ENCODE data around the gene HLA-DMB.

DNA sequence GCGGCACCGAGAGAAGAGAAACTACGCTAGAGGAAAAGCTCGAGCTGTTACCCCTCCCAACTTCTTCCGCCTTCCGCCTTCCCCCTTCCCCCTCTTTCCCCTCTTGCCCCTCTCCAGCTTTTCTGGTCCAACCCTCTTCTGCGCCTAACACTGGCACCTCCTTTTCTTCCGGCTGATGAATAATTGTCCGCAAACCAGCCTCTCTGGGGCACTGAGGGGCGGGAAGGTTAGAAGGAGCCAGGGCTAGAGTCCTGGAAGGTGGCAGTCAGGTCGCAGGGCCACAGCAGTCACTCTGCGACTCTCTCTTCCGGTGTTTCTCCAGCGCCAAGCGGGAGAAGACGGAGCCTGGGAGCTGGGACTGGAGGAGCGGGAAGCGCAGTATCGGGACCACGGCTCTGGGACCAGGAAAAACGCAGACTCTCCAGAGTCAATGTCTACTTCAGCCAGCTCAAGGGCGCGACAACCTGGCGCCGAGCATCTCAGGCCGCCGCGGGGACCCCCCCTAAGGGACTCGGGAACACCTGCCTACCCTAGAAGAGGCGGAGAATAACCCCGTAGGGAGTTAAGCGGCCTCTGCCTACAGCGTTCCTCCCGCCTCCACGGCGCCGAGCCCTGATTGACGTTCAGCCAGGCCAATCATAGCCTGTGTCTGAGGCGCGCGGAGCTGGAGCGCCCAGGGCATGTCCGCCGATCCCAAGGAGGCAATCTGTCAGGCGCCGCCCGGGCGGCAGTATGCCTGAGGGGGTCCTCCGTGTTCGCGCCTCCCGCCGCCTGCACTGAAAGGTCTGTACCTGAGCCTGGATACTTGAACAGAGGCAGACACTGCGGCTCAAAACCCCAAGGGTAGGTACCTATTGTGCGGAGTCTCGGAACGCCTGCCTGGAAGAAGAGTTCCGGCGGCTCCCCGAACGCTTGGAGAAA lies 46.5 kb downstream of the HLA-DMB start:
- TF ChIP-seq CEBPB (IDR thresholded peaks at IDR 0.05; ENCODE audit: low read depth): no peak
- TF ChIP-seq, protein P1, sequence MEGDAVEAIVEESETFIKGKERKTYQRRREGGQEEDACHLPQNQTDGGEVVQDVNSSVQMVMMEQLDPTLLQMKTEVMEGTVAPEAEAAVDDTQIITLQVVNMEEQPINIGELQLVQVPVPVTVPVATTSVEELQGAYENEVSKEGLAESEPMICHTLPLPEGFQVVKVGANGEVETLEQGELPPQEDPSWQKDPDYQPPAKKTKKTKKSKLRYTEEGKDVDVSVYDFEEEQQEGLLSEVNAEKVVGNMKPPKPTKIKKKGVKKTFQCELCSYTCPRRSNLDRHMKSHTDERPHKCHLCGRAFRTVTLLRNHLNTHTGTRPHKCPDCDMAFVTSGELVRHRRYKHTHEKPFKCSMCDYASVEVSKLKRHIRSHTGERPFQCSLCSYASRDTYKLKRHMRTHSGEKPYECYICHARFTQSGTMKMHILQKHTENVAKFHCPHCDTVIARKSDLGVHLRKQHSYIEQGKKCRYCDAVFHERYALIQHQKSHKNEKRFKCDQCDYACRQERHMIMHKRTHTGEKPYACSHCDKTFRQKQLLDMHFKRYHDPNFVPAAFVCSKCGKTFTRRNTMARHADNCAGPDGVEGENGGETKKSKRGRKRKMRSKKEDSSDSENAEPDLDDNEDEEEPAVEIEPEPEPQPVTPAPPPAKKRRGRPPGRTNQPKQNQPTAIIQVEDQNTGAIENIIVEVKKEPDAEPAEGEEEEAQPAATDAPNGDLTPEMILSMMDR (IDR thresholded peaks at IDR 0.05 in 2 of 3, conservative IDR thresholded peaks at IDR 0.05 in 1 of 3; ENCODE audit: borderline replicate concordance in 1 of 3, insufficient read depth in 1 of 3, low read depth in 2 of 3, low read length in 2 of 3): no peak
